ENCODE results near the gene FOLR3. TPM values are rescaled to one million over a fixed set of nuclear protein-coding genes. Genes with fewer than 3 reads are reported as not detected.

The FOLR3 gene
- total RNA-seq, 1 donor from 2014 or later: not detected

DNA sequence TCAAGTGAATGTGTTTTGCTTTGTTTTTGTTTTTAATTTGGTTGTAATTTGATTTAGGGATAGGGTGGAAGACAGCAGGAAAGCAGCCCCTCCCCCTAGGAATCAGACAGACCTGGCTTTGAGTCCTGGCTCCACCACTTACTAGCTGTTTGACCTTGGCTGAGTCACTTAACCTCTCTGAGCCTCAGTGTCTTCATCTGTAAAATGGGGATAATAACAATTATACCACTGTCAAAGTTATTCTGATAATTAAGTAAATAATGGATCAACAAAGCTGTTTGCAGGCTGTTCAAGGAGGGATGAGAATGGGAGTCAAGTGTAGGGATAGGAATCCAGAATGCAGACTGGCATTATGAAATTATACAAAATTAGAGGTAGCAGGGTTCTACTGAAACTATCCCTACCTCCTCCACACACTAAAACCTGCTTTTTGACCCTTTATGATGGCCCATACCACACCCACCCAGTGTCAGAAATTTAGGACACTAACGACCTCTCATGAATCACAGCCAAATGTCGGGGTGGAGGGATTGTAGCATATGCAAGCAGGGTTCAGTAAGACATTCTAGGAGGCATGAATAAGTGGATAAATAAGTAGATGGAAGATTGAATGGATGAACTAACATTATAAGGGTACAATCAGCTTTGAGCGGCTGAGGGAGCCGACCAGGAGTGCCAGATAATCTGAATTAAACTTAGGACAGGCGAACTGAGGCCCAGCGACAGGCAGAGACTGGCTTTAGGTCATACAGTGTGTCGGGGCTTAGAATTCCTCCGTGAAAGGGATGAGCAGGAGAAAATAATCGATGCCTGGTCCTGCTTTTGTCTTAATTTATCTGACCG, 24.0 kb upstream of the FOLR3 start:
- Mint-ChIP-seq H3K4me1 (ENCODE audit: low read depth) (peaks cover 23% of the 10 kb centered on the region), H3K27ac (ENCODE audit: unreplicated experiment) (peak overlapping the region; percentile 100), H3K27me3 (ENCODE audit: low read depth) (no peaks in the 10 kb centered on the region)

DNA sequence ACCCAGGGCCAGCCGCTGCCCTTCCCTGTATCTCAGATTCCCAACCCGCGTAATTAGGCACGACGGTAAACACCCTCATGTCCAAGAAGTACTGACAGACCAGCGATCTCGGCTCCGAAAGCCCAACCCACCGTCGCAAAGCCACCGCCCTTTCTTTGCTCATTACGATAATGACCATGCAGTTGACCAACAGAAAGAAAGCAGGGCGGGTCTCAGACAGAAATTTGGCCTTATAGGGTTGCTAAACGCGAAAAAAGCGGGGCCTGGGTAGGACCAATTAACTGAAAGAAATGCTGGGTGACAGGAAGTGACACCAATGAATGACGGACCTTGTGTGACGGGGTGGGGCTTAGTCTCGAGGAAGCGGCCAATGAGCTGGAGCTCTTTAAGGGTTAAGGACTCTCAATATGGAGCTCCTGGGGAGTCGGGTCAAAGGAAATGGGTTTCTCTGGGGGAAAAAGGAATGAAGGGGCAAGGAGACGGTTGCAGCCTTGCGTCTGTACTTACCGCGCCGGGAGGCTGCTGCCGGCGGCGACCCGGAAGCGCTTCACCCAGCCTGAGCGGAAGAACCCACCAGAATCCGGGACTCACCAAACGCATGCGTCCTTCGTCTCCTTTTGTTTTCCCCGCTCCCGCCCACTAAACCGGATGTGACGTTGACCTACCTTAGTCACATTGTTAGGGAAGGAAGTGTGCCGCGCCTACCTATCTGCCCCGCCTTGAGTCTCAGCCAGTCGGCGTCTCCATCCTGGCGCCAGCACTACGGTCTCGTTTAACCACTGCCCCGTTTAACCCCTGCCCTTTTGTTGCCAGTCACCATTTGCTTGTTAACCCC, 23.2 kb upstream of the FOLR3 start, which contains the start of gene ANAPC15:
TSS of gene ANAPC15 (minus strand) at position 553 of the 835 bp plus-strand sequence. CDS start 1,419 bp downstream, outside the sequence.
- peak; percentile 98 for DNase-seq (ENCODE audit: low spot score)
- H3K9me3 Mint-ChIP-seq (ENCODE audit: low read depth): no peaks in the 10 kb centered on the region

More for the DNA sequence above, 24.0 kb upstream of the FOLR3 start:
- Mint-ChIP-seq H3K4me3 (ENCODE audit: unreplicated experiment) (peak overlapping the region; percentile 94), H3K9me3 (ENCODE audit: low read depth) (no peaks in the 10 kb centered on the region), H3K36me3 (ENCODE audit: low read depth) (peaks cover 7% of the 10 kb centered on the region)
- DNase-seq (ENCODE audit: low spot score): no peak
- TF ChIP-seq, protein P1, sequence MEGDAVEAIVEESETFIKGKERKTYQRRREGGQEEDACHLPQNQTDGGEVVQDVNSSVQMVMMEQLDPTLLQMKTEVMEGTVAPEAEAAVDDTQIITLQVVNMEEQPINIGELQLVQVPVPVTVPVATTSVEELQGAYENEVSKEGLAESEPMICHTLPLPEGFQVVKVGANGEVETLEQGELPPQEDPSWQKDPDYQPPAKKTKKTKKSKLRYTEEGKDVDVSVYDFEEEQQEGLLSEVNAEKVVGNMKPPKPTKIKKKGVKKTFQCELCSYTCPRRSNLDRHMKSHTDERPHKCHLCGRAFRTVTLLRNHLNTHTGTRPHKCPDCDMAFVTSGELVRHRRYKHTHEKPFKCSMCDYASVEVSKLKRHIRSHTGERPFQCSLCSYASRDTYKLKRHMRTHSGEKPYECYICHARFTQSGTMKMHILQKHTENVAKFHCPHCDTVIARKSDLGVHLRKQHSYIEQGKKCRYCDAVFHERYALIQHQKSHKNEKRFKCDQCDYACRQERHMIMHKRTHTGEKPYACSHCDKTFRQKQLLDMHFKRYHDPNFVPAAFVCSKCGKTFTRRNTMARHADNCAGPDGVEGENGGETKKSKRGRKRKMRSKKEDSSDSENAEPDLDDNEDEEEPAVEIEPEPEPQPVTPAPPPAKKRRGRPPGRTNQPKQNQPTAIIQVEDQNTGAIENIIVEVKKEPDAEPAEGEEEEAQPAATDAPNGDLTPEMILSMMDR (IDR thresholded peaks at IDR 0.05): no peak

DNA sequence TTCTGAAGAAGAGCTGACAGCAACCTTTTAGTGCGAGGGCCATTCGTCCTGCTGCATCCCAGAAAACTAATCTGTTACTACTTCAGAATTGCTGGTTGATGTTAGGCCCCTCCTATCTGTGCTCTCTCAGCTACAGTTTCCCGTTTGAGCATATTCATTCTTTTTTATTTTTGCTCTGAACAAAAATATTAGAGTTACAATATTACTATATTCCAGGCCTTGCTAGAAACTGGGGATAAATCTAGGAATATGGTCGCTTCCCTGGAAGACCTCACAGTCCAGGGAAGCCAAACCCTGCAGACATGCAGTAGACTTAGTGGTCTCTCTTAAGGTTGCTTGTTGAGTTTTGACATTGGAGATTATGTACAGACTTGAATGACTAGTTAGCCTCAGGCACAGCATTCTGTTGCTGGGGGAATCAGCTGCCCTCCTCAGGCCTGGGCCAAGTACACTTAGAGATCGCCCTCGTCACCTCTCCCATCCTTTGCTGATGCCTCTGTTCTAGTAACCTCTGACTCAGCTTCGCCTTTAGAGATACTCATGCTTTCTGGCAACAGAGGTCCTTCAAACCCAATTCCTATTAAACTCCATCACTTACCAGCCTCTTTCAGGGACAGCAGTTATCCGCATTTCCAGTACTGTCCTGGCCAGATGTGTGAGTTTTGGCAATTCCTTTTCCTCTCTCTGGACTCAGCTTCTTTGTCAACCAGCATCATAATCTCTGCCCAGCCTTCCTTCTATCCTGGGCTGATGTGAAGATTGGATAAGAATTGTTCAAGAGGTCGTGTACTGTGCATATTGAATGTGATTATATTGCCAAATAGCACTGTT, 22.3 kb upstream of the FOLR3 start:
- H3K36me3 Mint-ChIP-seq (ENCODE audit: low read depth): peaks cover 7% of the 10 kb centered on the region
- H3K27ac Mint-ChIP-seq (ENCODE audit: unreplicated experiment): peak overlapping the region; percentile 100
- peaks cover 23% of the 10 kb centered on the region for H3K4me1 Mint-ChIP-seq (ENCODE audit: low read depth)
- no peaks in the 10 kb centered on the region for H3K27me3 Mint-ChIP-seq (ENCODE audit: low read depth)
- no peaks in the 10 kb centered on the region for H3K9me3 Mint-ChIP-seq (ENCODE audit: low read depth)
- H3K4me3 Mint-ChIP-seq (ENCODE audit: unreplicated experiment): peak overlapping the region; percentile 94
- DNase-seq (ENCODE audit: low spot score): no peak
- TF ChIP-seq, protein P1 (IDR thresholded peaks at IDR 0.05): no peak

More for the DNA sequence above, 23.2 kb upstream of the FOLR3 start, which contains the start of gene ANAPC15:
- Mint-ChIP-seq H3K4me3 (ENCODE audit: unreplicated experiment) (peak within 1 kb of the TSS; percentile 94), H3K36me3 (ENCODE audit: low read depth) (peaks cover 7% of the 10 kb centered on the region), H3K27me3 (ENCODE audit: low read depth) (no peaks in the 10 kb centered on the region), H3K4me1 (ENCODE audit: low read depth) (peaks cover 23% of the 10 kb centered on the region), H3K27ac (ENCODE audit: unreplicated experiment) (peak within 1 kb of the TSS; percentile 100)
- TF ChIP-seq, protein P1 (IDR thresholded peaks at IDR 0.05): no peak

- Mint-ChIP-seq H3K27me3 (ENCODE audit: low read depth) (no peaks in the 10 kb centered on the region), H3K27ac (ENCODE audit: unreplicated experiment) (no peak overlapping the region), H3K36me3 (ENCODE audit: low read depth) (peaks cover 7% of the 10 kb centered on the region), H3K4me3 (ENCODE audit: unreplicated experiment) (no peak overlapping the region), H3K4me1 (ENCODE audit: low read depth) (peaks cover 23% of the 10 kb centered on the region), H3K9me3 (ENCODE audit: low read depth) (no peaks in the 10 kb centered on the region)
- DNase-seq (ENCODE audit: low spot score): no peak
- TF ChIP-seq, protein P1 (IDR thresholded peaks at IDR 0.05): no peak
Observed at GRCh38 chr11:72114570-72114969, 21.0 kb upstream of the FOLR3 start.

All from chondrocyte (in vitro differentiated cells).